ENCODE results near the gene MAP2K2. TPM values are rescaled to one million over a fixed set of nuclear protein-coding genes. Genes with fewer than 3 reads are reported as not detected.

MAP2K2 gene
- total RNA-seq, 4 donors from 2014 or later = 76.9 to 128 (median 93.8) TPM

GRCh38 chr19:4094761-4095487 is 29.0 kb downstream of the MAP2K2 start:
- Histone ChIP-seq H3K9me3 (no peaks in the 10 kb centered on the region), H3K4me1 (peaks cover 4 to 30% (median 8%) of the 10 kb centered on the region in 3 donors), H3K27me3 (no peaks in the 10 kb centered on the region), H3K36me3 (peaks cover 13 to 84% (median 19%) of the 10 kb centered on the region in 3 donors), H3K27ac (peak overlapping the region; percentile 52 to 87 (median 78)), H3K4me3 (no peak overlapping the region)
- 48 to 60% methylated on average over 2 to 6 of the region's 35 CpGs for WGBS, 2 donors
- no peak for DNase-seq
- TF ChIP-seq POLR2A (IDR thresholded peaks at IDR 0.05) (peak in 1 of 4 donors; percentile 18), CTCF (IDR thresholded peaks at IDR 0.05) (no peak)
- intact Hi-C loops (cut with DNase I) = no loop called here

- Histone ChIP-seq H3K36me3 (peaks cover 17 to 84% (median 22%) of the 10 kb centered on the region in 3 donors), H3K4me1 (peaks cover 4 to 30% (median 8%) of the 10 kb centered on the region in 3 donors), H3K4me3 (no peak overlapping the region), H3K27me3 (no peaks in the 10 kb centered on the region), H3K9me3 (no peaks in the 10 kb centered on the region), H3K27ac (peak overlapping the region in 3 of 4 donors; percentile 74 to 87 (median 83))
- intact Hi-C loops (cut with DNase I) = no loop called here
- WGBS, 2 donors = 93% methylated on average over 6 of the region's 19 CpGs; no CpG with 5 or more reads in 1 of the 2 donors
- DNase-seq = no peak
- TF ChIP-seq CTCF (IDR thresholded peaks at IDR 0.05) (no peak), POLR2A (IDR thresholded peaks at IDR 0.05) (no peak)
Observed at GRCh38 chr19:4094291-4094690, 29.6 kb downstream of the MAP2K2 start.

GRCh38 chr19:4093643-4094175 is 30.2 kb downstream of the MAP2K2 start:
- intact Hi-C loops (cut with DNase I) = no loop called here

GRCh38 chr19:4090356-4091220 is 33.3 kb downstream of the MAP2K2 start:
- intact Hi-C loops (cut with DNase I) = no loop called here
- H3K27me3 ChIP-seq = no peaks in the 10 kb centered on the region
- peaks cover 14 to 66% (median 19%) of the 10 kb centered on the region in 3 donors for H3K36me3 ChIP-seq
- DNase-seq = no peak
- peaks cover 8 to 44% (median 12%) of the 10 kb centered on the region in 3 donors for H3K4me1 ChIP-seq
- TF ChIP-seq CTCF (IDR thresholded peaks at IDR 0.05) (no peak), POLR2A (IDR thresholded peaks at IDR 0.05) (no peak)
- H3K9me3 ChIP-seq = no peaks in the 10 kb centered on the region
- WGBS, 2 donors = 79 to 84% methylated on average over 3 to 32 of the region's 52 CpGs
- H3K27ac ChIP-seq = peak overlapping the region in 1 of 4 donors; percentile 41
- H3K4me3 ChIP-seq = no peak overlapping the region

More at GRCh38 chr19:4093643-4094175, 30.2 kb downstream of the MAP2K2 start:
- H3K9me3 ChIP-seq = no peaks in the 10 kb centered on the region
- H3K4me1 ChIP-seq = peaks cover 4 to 30% (median 8%) of the 10 kb centered on the region in 3 donors
- H3K36me3 ChIP-seq = peaks cover 17 to 82% (median 19%) of the 10 kb centered on the region in 3 donors
- TF ChIP-seq CTCF (IDR thresholded peaks at IDR 0.05) (no peak), POLR2A (IDR thresholded peaks at IDR 0.05) (no peak)
- H3K27ac ChIP-seq = peak overlapping the region in 2 of 4 donors; percentile 83 to 87
- H3K4me3 ChIP-seq = no peak overlapping the region
- H3K27me3 ChIP-seq = no peaks in the 10 kb centered on the region
- no peak for DNase-seq
- 93% methylated on average over 13 to 14 of the region's 18 CpGs for WGBS, 2 donors

Measured in esophagus squamous epithelium (tissue), 5 donors.